ENCODE data around the gene DLG1. TPM values are rescaled to one million over a fixed set of nuclear protein-coding genes. Genes with fewer than 3 reads are reported as not detected.

Gene DLG1
- total RNA-seq, 4 donors from 2014 or later: 103 to 150 (median 122) TPM

- H3K4me3 ChIP-seq: no peak overlapping the region
- H3K4me1 ChIP-seq: peaks cover 0 to 30% (median 0%) of the 10 kb centered on the region in 3 donors
- 68% methylated on average over 4 of the region's 4 CpGs for WGBS, 2 donors
- no peak overlapping the region for H3K27ac ChIP-seq
- peaks cover 0 to 14% (median 0%) of the 10 kb centered on the region in 3 donors for H3K36me3 ChIP-seq
- TF ChIP-seq CTCF (IDR thresholded peaks at IDR 0.05) (no peak), POLR2A (IDR thresholded peaks at IDR 0.05) (no peak)
- no peaks in the 10 kb centered on the region for H3K27me3 ChIP-seq
- no peaks in the 10 kb centered on the region for H3K9me3 ChIP-seq
- intact Hi-C loops (cut with DNase I): no loop called here
- no peak for DNase-seq
Observed at GRCh38 chr3:197260491-197261163, 37.8 kb downstream of the DLG1 start.

- no peaks in the 10 kb centered on the region for H3K9me3 ChIP-seq
- H3K27ac ChIP-seq: no peak overlapping the region
- intact Hi-C loops (cut with DNase I): loop anchor here (10.0 kb wide), 1 partner anchor 246 kb away; no protein-coding TSS in a partner anchor
- peaks cover 0 to 41% (median 0%) of the 10 kb centered on the region in 3 donors for H3K4me1 ChIP-seq
- H3K27me3 ChIP-seq: no peaks in the 10 kb centered on the region
- peaks cover 0 to 6% (median 0%) of the 10 kb centered on the region in 3 donors for H3K36me3 ChIP-seq
- 55 to 68% methylated on average over 2 of the region's 2 CpGs for WGBS, 2 donors
- TF ChIP-seq POLR2A (IDR thresholded peaks at IDR 0.05) (no peak), CTCF (IDR thresholded peaks at IDR 0.05) (no peak)
- DNase-seq: no peak
- no peak overlapping the region for H3K4me3 ChIP-seq
Observed at GRCh38 chr3:197259096-197259495, 39.3 kb downstream of the DLG1 start.

GRCh38 chr3:197258168-197258755 is 40.1 kb downstream of the DLG1 start:
- 32 to 53% methylated on average over 6 of the region's 6 CpGs for WGBS, 2 donors
- peaks cover 0 to under 1% (median 0%) of the 10 kb centered on the region in 3 donors for H3K36me3 ChIP-seq
- intact Hi-C loops (cut with DNase I): loop anchor here (10.0 kb wide), 1 partner anchor 247 kb away; no protein-coding TSS in a partner anchor

GRCh38 chr3:197257711-197258110 is 40.7 kb downstream of the DLG1 start:
- no peak overlapping the region for H3K27ac ChIP-seq
- DNase-seq: no peak
- TF ChIP-seq POLR2A (IDR thresholded peaks at IDR 0.05): no peak
- no peak for TF ChIP-seq CTCF (IDR thresholded peaks at IDR 0.05)
- intact Hi-C loops (cut with DNase I): loop anchor here (10.0 kb wide), 1 partner anchor 247 kb away; no protein-coding TSS in a partner anchor
- H3K36me3 ChIP-seq: no peaks in the 10 kb centered on the region
- H3K27me3 ChIP-seq: no peaks in the 10 kb centered on the region
- WGBS, 2 donors: 77 to 86% methylated on average over 5 of the region's 5 CpGs
- no peaks in the 10 kb centered on the region for H3K9me3 ChIP-seq
- H3K4me1 ChIP-seq: peaks cover 0 to 48% (median 0%) of the 10 kb centered on the region in 3 donors
- no peak overlapping the region for H3K4me3 ChIP-seq

More at GRCh38 chr3:197258168-197258755, 40.1 kb downstream of the DLG1 start:
- TF ChIP-seq CTCF (IDR thresholded peaks at IDR 0.05) (no peak), POLR2A (IDR thresholded peaks at IDR 0.05) (no peak)
- DNase-seq: no peak
- no peaks in the 10 kb centered on the region for H3K27me3 ChIP-seq
- peaks cover 0 to 48% (median 0%) of the 10 kb centered on the region in 3 donors for H3K4me1 ChIP-seq
- no peak overlapping the region for H3K27ac ChIP-seq
- no peak overlapping the region for H3K4me3 ChIP-seq
- H3K9me3 ChIP-seq: no peaks in the 10 kb centered on the region

GRCh38 chr3:197256836-197257444 is 41.5 kb downstream of the DLG1 start:
- intact Hi-C loops (cut with DNase I): loop anchor here (10.0 kb wide), 1 partner anchor 248 kb away; no protein-coding TSS in a partner anchor
- no peaks in the 10 kb centered on the region for H3K9me3 ChIP-seq
- no peaks in the 10 kb centered on the region for H3K27me3 ChIP-seq
- H3K27ac ChIP-seq: no peak overlapping the region
- H3K4me1 ChIP-seq: peaks cover 0 to 48% (median 0%) of the 10 kb centered on the region in 3 donors
- peak; percentile 32 to 79 (median 69) for TF ChIP-seq CTCF (IDR thresholded peaks at IDR 0.05)
- no peak for TF ChIP-seq POLR2A (IDR thresholded peaks at IDR 0.05)
- H3K36me3 ChIP-seq: peaks cover 0 to 3% (median 0%) of the 10 kb centered on the region in 3 donors
- no peak for DNase-seq
- H3K4me3 ChIP-seq: no peak overlapping the region
- 9 to 20% methylated on average over 3 of the region's 3 CpGs for WGBS, 2 donors
